GM19240 (cell line): ENCODE measurements around the gene EXOSC3.
"Not testable (repeated sequence)": the region's sequence is repeated elsewhere in the genome, so short reads cannot be mapped to it uniquely, and the experiment has no call there.

Experiments used
- DNase-seq: peaks from one replicate; pipeline ENCODE4 v3.0.0; 2011; ENCODE audit warnings: low spot score; ENCODE audit not compliant: insufficient read length

The EXOSC3 gene

GRCh38 chr9:37784616-37785483, at the start of gene EXOSC3:
EXOSC3 (minus strand) TSS chr9:37785064; CDS start chr9:37785044, 20 bp downstream.
- peak; percentile 87 for DNase-seq

GRCh38 chr9:37827483-37828165, 42.8 kb upstream of the EXOSC3 start:
- no peak for DNase-seq

GRCh38 chr9:37825174-37825573, 40.3 kb upstream of the EXOSC3 start:
- not testable (repeated sequence) for DNase-seq

- peak; percentile 26 for DNase-seq
Observed at GRCh38 chr9:37820142-37820541, 35.3 kb upstream of the EXOSC3 start.

GRCh38 chr9:37818849-37819248, 34.0 kb upstream of the EXOSC3 start:
- no peak for DNase-seq

- no peak for DNase-seq
Observed at GRCh38 chr9:37812773-37813379, 28.0 kb upstream of the EXOSC3 start.

- DNase-seq: no peak
Observed at GRCh38 chr9:37811906-37812476, 27.1 kb upstream of the EXOSC3 start.

- DNase-seq: not testable (repeated sequence)
Observed at GRCh38 chr9:37809676-37810075, 24.8 kb upstream of the EXOSC3 start.

- DNase-seq: no peak
Observed at GRCh38 chr9:37806271-37806670, 21.4 kb upstream of the EXOSC3 start.

GRCh38 chr9:37801959-37802711, 17.3 kb upstream of the EXOSC3 start:
- DNase-seq: no peak

GRCh38 chr9:37801287-37801850, 16.5 kb upstream of the EXOSC3 start:
- no peak for DNase-seq

- DNase-seq: peak; percentile 62
Observed at GRCh38 chr9:37800631-37801286, 15.9 kb upstream of the EXOSC3 start, which contains the start of gene DCAF10. DCAF10 (plus strand) TSS chr9:37800797; CDS start chr9:37800867, 70 bp downstream.

GRCh38 chr9:37798677-37799076, 13.8 kb upstream of the EXOSC3 start:
- DNase-seq: no peak

- DNase-seq: no peak
Observed at GRCh38 chr9:37796232-37796631, 11.4 kb upstream of the EXOSC3 start.

- no peak for DNase-seq
Observed at GRCh38 chr9:37792122-37792521, 7.3 kb upstream of the EXOSC3 start.

- no peak for DNase-seq
Observed at GRCh38 chr9:37790096-37790495, 5.2 kb upstream of the EXOSC3 start.

GRCh38 chr9:37788332-37788731, 3.5 kb upstream of the EXOSC3 start:
- DNase-seq: no peak

GRCh38 chr9:37787059-37787458, 2.2 kb upstream of the EXOSC3 start:
- DNase-seq: no peak

- DNase-seq: no peak
Observed at GRCh38 chr9:37784291-37784615, 611 bp downstream of the EXOSC3 start.

- no peak for DNase-seq
Observed at GRCh38 chr9:37778534-37778933, 6.3 kb downstream of the EXOSC3 start.
